Testis (tissue), 2 donors: ENCODE measurements around the gene ZNF473.

Experiments used
- POLR2A ChIP-seq: fragments of 450-650 bp; IDR thresholded peaks from one replicate; pipeline ENCODE4 v1.6.1; 2017; ENCODE audit warnings: antibody characterized with exemption, mild to moderate bottlenecking, moderate library complexity
- TF ChIP-seq, protein P1 (sequence below), 3 experiments: fragments of 450-650 bp in 2 of 3; fragments of 200-600 bp in 1 of 3; sonication (generic) in 1 of 3; IDR thresholded peaks; one replicate each; pipeline ENCODE4 v1.5.1; 2016 to 2019; ENCODE audit warnings: antibody characterized with exemption in 3 of 3, mild to moderate bottlenecking in 2 of 3, moderate library complexity in 1 of 3

DNA sequence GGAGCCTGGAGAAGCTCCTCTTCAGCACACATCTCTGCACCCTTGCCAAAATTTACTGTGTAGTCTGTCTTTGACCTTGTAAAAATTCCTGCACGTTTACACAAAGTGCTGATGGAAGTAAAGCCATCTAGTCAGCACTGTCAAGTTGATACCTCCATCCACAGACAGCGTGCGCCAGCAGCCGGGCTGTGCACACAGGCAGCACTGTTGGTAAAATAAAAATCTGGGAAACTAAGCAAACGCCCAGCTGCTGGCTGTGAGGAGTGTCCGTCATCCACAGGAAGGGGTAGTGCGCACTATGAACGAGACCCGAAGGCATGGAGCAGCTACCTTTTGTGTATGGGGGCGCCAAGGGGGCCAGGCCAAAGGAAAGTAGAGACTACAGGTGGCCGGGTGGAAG, 47.5 kb upstream of the ZNF473 start:
- TF ChIP-seq, protein P1, sequence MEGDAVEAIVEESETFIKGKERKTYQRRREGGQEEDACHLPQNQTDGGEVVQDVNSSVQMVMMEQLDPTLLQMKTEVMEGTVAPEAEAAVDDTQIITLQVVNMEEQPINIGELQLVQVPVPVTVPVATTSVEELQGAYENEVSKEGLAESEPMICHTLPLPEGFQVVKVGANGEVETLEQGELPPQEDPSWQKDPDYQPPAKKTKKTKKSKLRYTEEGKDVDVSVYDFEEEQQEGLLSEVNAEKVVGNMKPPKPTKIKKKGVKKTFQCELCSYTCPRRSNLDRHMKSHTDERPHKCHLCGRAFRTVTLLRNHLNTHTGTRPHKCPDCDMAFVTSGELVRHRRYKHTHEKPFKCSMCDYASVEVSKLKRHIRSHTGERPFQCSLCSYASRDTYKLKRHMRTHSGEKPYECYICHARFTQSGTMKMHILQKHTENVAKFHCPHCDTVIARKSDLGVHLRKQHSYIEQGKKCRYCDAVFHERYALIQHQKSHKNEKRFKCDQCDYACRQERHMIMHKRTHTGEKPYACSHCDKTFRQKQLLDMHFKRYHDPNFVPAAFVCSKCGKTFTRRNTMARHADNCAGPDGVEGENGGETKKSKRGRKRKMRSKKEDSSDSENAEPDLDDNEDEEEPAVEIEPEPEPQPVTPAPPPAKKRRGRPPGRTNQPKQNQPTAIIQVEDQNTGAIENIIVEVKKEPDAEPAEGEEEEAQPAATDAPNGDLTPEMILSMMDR (IDR thresholded peaks at IDR 0.05): no peak
- no peak for TF ChIP-seq POLR2A
